ENCODE data around the gene MAGEB3. TPM values are rescaled to one million over a fixed set of nuclear protein-coding genes. Genes with fewer than 3 reads are reported as not detected.

MAGEB3 gene
- total RNA-seq, 1 donor from 2014 or later, result not detected

- Mint-ChIP-seq H3K27ac (no peak overlapping the region), H3K9me3 (no peaks in the 10 kb centered on the region), H3K27me3 (ENCODE audit: low read depth) (no peaks in the 10 kb centered on the region), H3K4me1 (ENCODE audit: low read depth) (peaks cover 7% of the 10 kb centered on the region), H3K4me3 (ENCODE audit: low read depth) (no peak overlapping the region), H3K36me3 (ENCODE audit: low read depth) (no peaks in the 10 kb centered on the region)
- intact Hi-C loops (cut with micrococcal nuclease), result no loop called here
- DNase-seq (ENCODE audit: low spot score), result no peak
These were observed 53.2 kb downstream of the MAGEB3 start for GRCh38 chrX:30283456-30284200.

Other genes with a start within 250 kb of the MAGEB3 start
- not detected in 2 replicates for gene MAGEB2, start 15.1 kb upstream of the MAGEB3 start, total RNA-seq
- not detected in 2 replicates for gene MAGEB4, start 11.3 kb downstream of the MAGEB3 start, total RNA-seq
- gene MAGEB1, start 16.5 kb downstream of the MAGEB3 start, total RNA-seq, result not detected in 2 replicates
- not detected in 2 replicates for gene NR0B1, start 78.7 kb downstream of the MAGEB3 start, total RNA-seq